Measurements from ENCODE around the gene TTC13. TPM values are rescaled to one million over a fixed set of nuclear protein-coding genes. Genes with fewer than 3 reads are reported as not detected.
A peak's percentile ranks its signal among the peaks of the same experiment; 100 is the strongest.

The TTC13 gene
- total RNA-seq, 4 donors from 2014 or later = 44.8 to 178 (median 117) TPM

GRCh38 chr1:230909974-230910754, 68.5 kb downstream of the TTC13 start:
- Histone ChIP-seq H3K36me3 (peaks cover 0 to 32% (median 5%) of the 10 kb centered on the region in 4 donors), H3K27ac (peak overlapping the region in 3 of 4 donors; percentile 20 to 28 (median 28)), H3K9me3 (no peaks in the 10 kb centered on the region), H3K27me3 (no peaks in the 10 kb centered on the region), H3K4me1 (peaks cover 0 to 5% (median 0%) of the 10 kb centered on the region in 4 donors), H3K4me3 (no peak overlapping the region)
- in situ Hi-C loops (cut with MboI; ENCODE audit: low pct_ligation_motif_present in 1 of 4, low pct_unique_long_range_greater_than_20kb in 1 of 4, low sequenced_read_pairs in 3 of 4) (loop anchor here (25.0 kb wide), 2 partner anchors 98 to 302 kb away; no protein-coding TSS in a partner anchor), intact Hi-C loops (cut with DNase I; ENCODE audit: low total_unique reads) (loop anchor here (5.0 kb wide), 1 partner anchor 43 kb away; the partner anchor contains the start of gene C1orf198)
- WGBS, 2 donors (ENCODE audit: low coverage in 1 of 2) = 81 to 85% methylated on average over 10 to 13 of the region's 13 CpGs
- TF ChIP-seq CTCF (IDR thresholded peaks at IDR 0.05) (no peak), POLR2A (IDR thresholded peaks at IDR 0.05) (no peak), POLR2AphosphoS5 (IDR thresholded peaks at IDR 0.05) (no peak), EP300 (IDR thresholded peaks at IDR 0.05; ENCODE audit: low read depth) (no peak)
- no peak for DNase-seq

DNA sequence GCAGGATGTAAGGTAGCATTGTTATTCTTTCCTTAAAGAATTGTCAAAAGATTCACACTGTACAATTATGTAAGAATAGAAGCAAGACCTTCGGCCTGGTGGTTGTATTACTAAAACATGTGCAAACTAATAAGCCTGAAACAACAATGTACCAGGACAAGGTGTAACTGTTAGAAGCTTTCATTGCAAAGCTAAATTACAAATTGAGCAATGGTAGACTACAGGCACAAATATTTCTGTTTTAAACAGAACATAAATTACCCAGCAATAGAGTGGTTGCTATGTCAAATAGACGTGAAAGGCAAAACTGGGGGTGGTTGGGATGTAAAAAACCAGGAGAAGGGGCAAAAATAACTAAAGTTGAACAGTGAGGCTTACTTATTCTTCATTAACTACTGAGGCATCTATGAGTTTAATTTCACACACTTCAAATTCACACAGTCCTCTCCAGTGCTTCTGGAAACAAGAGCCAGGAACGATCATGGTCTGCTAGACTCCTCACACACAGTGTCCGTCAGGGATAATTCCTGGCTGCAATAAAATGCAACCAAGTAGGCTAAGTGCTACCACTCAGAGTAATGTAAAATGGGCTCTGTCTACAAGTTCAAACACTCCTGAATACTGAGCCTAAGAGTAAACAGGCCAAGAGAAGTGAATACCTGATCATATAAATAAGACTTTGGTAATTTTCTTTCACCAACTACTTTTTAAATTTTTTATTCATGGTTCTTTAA, 71.0 kb downstream of the TTC13 start:
- peak overlapping the region in 2 of 4 donors; percentile 16 to 30 for H3K27ac ChIP-seq
- TF ChIP-seq POLR2AphosphoS5 (IDR thresholded peaks at IDR 0.05) (no peak), POLR2A (IDR thresholded peaks at IDR 0.05) (no peak), CTCF (IDR thresholded peaks at IDR 0.05) (no peak), EP300 (IDR thresholded peaks at IDR 0.05; ENCODE audit: low read depth) (no peak)
- WGBS, 2 donors (ENCODE audit: low coverage in 1 of 2) = 72 to 82% methylated on average over 2 to 4 of the region's 4 CpGs
- H3K9me3 ChIP-seq = no peaks in the 10 kb centered on the region
- H3K4me3 ChIP-seq = no peak overlapping the region
- no peak for DNase-seq
- in situ Hi-C loops (cut with MboI; ENCODE audit: low pct_ligation_motif_present in 1 of 4, low pct_unique_long_range_greater_than_20kb in 1 of 4, low sequenced_read_pairs in 3 of 4) (loop anchor here (25.0 kb wide), 2 partner anchors 95 to 305 kb away; no protein-coding TSS in a partner anchor), intact Hi-C loops (cut with DNase I; ENCODE audit: low total_unique reads) (loop anchor here (5.0 kb wide), 1 partner anchor 40 kb away; the partner anchor contains the start of gene C1orf198)
- peaks cover 0 to 5% (median 0%) of the 10 kb centered on the region in 4 donors for H3K4me1 ChIP-seq
- H3K36me3 ChIP-seq = peaks cover 0 to 26% (median 5%) of the 10 kb centered on the region in 4 donors
- H3K27me3 ChIP-seq = no peaks in the 10 kb centered on the region

- TF ChIP-seq CTCF (IDR thresholded peaks at IDR 0.05) (no peak), EP300 (IDR thresholded peaks at IDR 0.05; ENCODE audit: low read depth) (no peak)
- H3K4me3 ChIP-seq = no peak overlapping the region
- no peak for DNase-seq
- 88 to 96% methylated on average over 2 of the region's 2 CpGs for WGBS, 2 donors (ENCODE audit: low coverage in 1 of 2)
- no peaks in the 10 kb centered on the region for H3K9me3 ChIP-seq
- peaks cover 0 to 5% (median 0%) of the 10 kb centered on the region in 4 donors for H3K4me1 ChIP-seq
- no peak overlapping the region for H3K27ac ChIP-seq
- intact Hi-C loops (cut with DNase I; ENCODE audit: low total_unique reads) (loop anchor here (5.0 kb wide), 1 partner anchor 39 kb away; the partner anchor contains the start of gene C1orf198), in situ Hi-C loops (cut with MboI; ENCODE audit: low pct_ligation_motif_present in 1 of 4, low pct_unique_long_range_greater_than_20kb in 1 of 4, low sequenced_read_pairs in 3 of 4) (loop anchor here (25.0 kb wide), 2 partner anchors 94 to 306 kb away; no protein-coding TSS in a partner anchor)
- no peaks in the 10 kb centered on the region for H3K27me3 ChIP-seq
- peaks cover 0 to 26% (median 5%) of the 10 kb centered on the region in 4 donors for H3K36me3 ChIP-seq
Observed at GRCh38 chr1:230906226-230906625, 72.4 kb downstream of the TTC13 start.

GRCh38 chr1:230905733-230906132, 72.9 kb downstream of the TTC13 start:
- in situ Hi-C loops (cut with MboI; ENCODE audit: low pct_ligation_motif_present in 1 of 4, low pct_unique_long_range_greater_than_20kb in 1 of 4, low sequenced_read_pairs in 3 of 4) = loop anchor here (25.0 kb wide), 2 partner anchors 93 to 307 kb away; no protein-coding TSS in a partner anchor
- TF ChIP-seq CTCF (IDR thresholded peaks at IDR 0.05) (no peak), POLR2A (IDR thresholded peaks at IDR 0.05) (no peak), EP300 (IDR thresholded peaks at IDR 0.05; ENCODE audit: low read depth) (no peak), POLR2AphosphoS5 (IDR thresholded peaks at IDR 0.05) (no peak)
- intact Hi-C loops (cut with DNase I; ENCODE audit: low total_unique reads) = loop anchor here (5.0 kb wide), 1 partner anchor 38 kb away; the partner anchor contains the start of gene C1orf198
- Histone ChIP-seq H3K36me3 (peaks cover 0 to 26% (median 5%) of the 10 kb centered on the region in 4 donors), H3K27ac (no peak overlapping the region), H3K9me3 (no peaks in the 10 kb centered on the region), H3K4me3 (no peak overlapping the region), H3K27me3 (no peaks in the 10 kb centered on the region), H3K4me1 (peaks cover 0 to 5% (median 0%) of the 10 kb centered on the region in 4 donors)
- 77 to 85% methylated on average over 4 to 5 of the region's 5 CpGs for WGBS, 2 donors (ENCODE audit: low coverage in 1 of 2)
- DNase-seq = no peak
